Suppressor macrophage (primary cell): ENCODE data around the gene AP4B1.
"Not testable (repeated sequence)": the region's sequence is repeated elsewhere in the genome, so short reads cannot be mapped to it uniquely, and the experiment has no call there.

ENCODE experiments used
- DNase-seq, 4 experiments: peaks; one replicate each; pipeline ENCODE4 v3.0.0-alpha.2; 2020 to 2022
- total RNA-seq, 17 experiments: gene quantifications; one replicate each; lab custom pipeline; 2026; ENCODE audit warnings: mixed read lengths in 6 of 17, inconsistent platforms in 3 of 17; lab: John Stamatoyannopoulos, UW

The AP4B1 gene
- 3.9 to 32.8 (median 20.5) reads per million in 17 experiments for total RNA-seq

DNA sequence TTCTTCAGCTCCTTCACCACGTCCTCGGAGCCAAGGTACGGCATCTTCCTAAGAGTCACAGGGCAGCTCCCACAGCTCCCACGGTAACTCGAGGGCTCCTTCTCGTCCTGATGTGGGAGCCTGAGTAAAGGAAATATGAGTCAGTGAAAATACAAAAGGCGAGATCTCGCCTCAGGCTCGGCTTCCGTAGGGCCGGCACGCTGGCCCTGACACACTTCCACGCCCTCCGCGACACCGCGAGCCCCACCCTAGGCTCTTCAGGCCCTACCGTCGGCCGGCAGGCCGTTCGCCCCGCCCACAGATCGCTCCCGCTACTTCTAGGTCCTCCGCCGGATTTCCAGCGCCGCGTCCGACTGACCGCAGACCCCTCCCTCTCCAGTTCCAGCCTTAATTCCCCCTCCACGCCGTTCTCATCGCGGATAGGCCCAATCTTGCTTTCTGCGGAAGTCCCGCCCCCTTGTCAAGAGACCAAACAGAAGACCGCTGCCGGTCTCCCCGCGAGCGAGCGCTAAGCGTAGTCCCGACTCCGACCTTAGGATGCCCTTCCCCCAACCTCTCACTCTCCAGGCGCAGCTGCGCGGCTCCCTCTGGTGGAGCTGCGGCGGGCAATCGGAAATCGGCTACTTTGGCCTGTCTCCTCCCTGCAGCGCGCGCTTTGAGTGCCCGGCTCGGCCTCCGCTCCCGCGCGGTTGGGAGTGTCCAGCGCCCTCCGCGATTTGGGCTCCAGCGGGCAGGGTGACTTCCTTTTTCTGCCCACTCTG is at the start of gene AP4B1, which contains the start of gene DCLRE1B:
TSS of gene AP4B1 (minus strand) at position 126 of the 761 bp plus-strand sequence. CDS start at position 44, 82 bp downstream.
TSS of gene DCLRE1B (plus strand) at position 653 of the 761 bp plus-strand sequence. CDS start 261 bp downstream, outside the sequence.
- peak; percentile 99 to 100 (median 100) for DNase-seq

DNA sequence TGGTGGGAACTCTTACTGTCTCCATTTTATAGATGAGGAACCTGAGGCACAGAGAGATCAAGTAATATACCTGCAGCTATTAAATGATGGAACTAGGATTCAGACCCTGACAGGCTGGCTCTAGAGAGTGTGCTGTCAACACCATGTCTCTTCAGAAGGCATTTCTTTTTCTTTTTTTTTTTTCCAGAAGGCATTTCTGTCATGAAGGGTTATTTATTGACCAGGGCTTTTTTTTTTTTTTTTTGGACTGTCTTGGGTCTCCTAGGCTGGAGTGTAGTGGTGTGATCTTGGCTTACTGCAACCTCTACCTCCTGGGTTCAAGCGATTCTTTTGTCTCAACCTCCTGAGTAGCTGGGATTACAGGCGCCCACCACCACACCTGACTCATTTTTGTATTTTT is 47.1 kb upstream of the AP4B1 start:
- DNase-seq, result no peak

DNA sequence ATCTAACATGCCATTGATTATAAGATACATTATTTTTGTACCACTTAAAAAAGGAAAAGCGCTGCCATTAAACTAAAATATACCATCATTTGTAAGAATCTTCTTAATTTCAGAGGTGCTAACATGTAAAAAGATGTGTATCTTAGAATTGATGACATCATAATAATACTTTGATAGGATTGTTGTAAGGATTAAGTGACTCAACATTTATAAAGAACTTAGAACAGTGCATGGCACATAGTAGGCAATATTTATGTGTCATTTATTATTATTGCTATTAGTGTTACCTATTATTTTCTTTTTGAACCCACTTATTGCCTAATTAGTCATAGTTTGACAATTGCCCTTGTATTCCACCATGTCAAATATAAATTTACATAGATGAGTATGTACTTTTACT is 46.3 kb upstream of the AP4B1 start:
- DNase-seq, result no peak

DNA sequence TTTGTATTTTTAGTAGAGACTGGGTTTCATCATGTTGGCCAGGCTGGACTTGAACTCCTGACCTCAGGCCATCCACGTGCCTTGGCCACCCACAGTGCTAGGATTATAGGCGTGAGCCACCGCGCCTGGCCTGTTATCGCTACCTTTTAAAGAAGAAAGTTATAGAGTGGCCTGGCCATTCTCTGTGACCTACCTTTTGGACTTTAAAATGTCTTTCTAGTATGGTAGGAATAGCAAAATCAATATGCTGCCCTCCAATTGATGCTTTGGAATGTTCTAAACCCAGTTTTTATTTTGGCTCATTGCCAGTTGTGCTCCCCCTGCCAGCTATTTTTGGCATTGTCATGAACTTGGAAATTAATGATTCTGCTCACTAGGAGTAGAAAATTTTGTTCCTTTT is 44.4 kb upstream of the AP4B1 start:
- peak in 1 of 4 experiments; percentile 14 for DNase-seq

DNA sequence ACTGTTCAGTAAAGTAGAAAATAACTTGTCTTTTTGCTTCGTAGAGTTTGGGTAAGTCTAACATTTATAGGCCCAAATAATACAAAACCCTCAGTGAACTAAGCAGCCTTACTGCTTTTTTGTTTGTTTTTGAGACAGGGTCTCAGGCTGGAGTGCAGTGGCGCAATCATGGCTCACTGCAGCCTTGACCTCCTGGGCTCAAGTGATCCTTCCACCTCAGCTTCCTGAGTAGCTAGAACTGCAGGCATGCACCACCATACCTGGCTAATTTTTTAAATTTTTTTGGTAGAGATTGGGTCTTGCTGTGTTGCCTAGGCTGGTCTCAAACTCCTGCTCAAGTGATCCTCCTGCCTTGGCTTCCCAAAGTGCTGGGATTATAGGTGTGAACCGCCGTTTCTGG is 43.6 kb upstream of the AP4B1 start:
- DNase-seq, result not testable (repeated sequence)

DNA sequence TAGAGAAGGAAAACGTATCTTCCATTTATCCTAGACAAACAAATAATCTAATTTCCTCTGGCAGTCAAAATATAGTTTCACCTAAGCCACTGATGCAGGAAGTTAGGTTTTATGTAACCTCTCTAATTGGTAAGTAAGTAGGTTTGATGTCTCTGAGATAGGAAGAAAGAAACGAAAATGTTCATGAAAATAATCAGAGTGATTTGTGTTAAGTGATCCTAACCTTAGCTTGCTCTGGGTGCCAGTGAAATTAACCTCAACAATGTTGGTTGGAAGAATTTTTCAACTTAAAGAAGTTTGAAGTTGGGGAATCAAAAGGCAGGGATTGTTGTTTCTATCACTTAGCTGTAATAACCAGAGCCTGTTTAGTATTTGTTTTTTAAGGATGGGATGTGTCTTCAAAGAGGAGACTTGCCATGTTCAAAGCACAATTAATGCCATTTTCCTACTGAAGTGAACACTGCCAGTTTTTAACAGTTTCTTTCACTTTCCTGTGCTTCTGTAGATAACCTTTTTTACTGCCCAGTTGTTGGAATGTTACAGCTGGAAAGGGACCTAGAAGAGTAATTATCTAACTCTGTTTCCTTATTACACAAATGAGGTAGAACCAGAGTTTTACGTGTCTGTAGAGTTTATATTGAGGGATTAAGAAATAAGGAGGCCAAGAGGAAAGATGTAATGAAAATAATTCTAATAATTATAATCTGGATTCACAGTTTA is 42.9 kb upstream of the AP4B1 start:
- DNase-seq, result no peak

DNA sequence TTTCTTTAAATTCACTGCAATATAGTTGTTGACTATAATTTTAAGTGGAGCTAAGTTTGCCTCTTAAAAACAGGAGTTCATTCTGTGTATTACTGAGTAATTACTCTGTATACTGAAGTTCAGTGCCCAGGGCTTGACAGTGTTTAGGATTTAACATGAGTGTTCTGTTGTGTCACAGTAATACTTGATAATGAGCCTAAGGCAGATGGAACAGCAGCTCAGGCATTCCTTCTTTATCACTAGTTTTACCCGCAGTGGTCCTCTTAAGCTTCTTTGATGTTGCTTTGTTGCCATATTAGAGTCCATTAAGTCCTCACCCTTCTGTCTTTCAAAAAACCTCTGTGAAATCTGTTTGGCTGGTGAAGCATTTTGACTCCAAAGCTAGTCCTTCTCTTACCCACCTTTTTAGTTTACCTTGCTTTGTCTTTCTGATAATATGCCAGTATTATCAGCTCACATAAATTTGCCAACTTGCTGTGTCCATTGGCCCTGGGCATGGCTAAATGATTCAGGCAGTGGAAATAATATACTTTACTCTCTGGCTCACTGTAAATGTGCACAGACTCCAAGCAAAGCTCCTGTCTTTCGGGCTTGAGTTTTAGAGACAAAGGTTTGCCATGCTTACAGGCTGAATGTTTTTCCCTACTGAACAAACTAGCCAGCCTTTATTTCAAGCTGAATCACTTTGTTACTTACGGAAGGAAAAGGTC is 42.2 kb upstream of the AP4B1 start:
- no peak for DNase-seq

DNA sequence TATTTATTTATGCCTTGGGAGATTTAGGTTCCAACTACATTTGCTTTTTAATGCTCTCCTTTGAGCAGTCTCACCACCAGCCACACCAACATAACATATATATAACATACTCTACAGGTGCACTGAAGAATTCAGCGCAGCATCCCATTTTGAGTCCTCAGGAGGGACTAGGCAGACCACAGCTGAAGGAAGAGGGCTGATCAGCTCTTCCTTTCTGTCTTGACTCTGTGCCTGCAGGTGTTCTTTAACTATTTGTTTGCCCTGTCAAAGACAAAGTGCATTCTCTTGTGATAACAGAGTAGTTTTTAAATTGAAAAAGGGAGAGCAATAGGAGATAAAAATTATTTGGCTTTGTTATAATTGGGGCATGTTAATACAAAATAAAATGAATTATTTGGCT is 41.5 kb upstream of the AP4B1 start:
- no peak for DNase-seq

DNA sequence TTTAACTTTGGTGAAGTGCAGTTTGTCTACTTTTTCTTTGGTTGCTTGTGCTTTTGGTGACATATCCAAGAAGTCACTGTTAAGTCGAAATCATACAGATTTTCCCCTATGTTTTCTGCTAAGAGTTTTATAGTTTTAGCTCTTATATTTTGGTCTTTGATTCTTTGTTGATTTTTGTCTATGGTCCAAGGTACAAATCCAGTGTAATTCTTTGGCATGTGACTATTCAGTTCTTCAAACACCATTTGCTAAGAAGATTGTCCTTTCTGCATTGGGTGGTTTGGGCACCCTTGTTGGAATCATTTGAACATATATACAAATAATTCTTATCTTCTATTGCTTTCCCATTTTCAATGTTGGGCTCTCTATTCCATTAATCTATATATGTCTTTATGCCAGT is 40.7 kb upstream of the AP4B1 start:
- no peak for DNase-seq

DNA sequence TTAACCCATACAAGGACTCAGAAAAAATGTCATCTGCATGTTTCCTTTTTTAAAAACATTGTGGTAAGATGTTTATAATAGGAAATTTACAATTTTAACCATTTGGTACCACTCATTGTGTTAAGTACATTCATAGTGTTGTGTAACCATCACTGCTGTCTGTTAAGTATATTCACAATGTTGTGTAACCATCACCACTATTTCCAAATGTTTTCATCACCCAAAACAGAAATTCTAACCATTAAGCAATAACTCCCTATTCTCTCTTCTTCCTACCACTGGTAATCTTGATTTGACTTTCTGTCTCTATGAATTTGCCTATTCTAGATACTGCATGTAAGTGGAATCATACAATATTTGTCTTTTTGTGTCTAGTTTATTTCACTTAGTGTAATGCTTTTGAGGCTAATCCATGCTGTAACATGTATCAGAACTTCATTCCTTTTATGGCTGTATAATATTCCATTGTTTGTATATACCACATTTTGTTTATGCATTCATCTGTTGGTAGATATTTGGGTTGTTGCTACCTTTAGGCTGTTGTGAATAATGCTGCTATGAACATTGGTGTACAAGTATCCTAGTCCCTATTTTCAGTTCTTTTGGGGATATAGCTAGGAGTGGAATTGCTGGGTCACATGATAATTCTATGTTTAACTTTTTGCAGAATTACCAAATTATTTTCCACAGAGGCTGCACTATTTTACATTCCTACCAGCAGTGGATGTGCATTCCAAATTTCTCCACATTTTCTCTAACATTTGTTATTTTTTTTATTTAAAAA is 38.6 kb upstream of the AP4B1 start:
- DNase-seq, result peak in 3 of 4 experiments; percentile 25 to 84 (median 83)

DNA sequence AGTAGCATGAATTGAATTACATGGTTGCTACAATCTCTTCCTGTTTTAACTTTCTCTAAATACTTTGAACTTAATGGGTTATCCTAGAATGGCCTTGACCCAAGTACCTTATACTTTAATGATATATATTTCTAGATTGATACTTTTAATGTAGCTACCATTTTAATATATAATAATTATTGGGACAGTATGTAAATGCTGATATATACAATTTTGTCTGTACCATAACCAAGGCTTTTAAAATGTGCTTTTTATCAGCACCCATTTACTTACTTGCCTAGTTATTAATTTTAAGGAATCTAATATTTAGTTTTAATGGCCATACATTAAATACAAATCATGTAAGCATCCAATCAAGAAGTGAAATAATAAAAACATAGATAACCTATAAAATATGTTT is 37.9 kb upstream of the AP4B1 start:
- DNase-seq, result no peak

DNA sequence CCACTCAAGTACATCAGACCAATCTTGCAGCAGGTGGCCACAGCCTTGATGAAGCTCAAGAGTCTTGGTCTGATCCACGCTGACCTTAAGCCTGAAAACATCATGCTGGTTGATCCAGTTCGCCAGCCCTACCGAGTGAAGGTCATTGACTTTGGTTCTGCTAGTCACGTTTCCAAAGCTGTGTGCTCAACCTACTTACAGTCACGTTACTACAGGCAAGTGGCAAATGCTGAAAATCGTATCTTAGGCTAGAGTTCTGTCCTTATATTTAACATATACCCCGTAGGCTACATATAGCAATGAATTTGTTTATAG is 36.6 kb upstream of the AP4B1 start:
- DNase-seq, result no peak

DNA sequence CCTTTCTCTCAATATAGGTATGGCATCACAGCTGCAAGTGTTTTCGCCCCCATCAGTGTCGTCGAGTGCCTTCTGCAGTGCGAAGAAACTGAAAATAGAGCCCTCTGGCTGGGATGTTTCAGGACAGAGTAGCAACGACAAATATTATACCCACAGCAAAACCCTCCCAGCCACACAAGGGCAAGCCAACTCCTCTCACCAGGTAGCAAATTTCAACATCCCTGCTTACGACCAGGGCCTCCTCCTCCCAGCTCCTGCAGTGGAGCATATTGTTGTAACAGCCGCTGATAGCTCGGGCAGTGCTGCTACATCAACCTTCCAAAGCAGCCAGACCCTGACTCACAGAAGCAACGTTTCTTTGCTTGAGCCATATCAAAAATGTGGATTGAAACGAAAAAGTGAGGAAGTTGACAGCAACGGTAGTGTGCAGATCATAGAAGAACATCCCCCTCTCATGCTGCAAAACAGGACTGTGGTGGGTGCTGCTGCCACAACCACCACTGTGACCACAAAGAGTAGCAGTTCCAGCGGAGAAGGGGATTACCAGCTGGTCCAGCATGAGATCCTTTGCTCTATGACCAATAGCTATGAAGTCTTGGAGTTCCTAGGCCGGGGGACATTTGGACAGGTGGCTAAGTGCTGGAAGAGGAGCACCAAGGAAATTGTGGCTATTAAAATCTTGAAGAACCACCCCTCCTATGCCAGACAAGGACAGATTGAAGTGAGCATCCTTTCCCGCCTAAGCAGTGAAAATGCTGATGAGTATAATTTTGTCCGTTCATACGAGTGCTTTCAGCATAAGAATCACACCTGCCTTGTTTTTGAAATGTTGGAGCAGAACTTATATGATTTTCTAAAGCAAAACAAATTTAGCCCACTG is 36.0 kb upstream of the AP4B1 start:
- DNase-seq, result peak in 3 of 4 experiments; percentile 17 to 50 (median 33)

DNA sequence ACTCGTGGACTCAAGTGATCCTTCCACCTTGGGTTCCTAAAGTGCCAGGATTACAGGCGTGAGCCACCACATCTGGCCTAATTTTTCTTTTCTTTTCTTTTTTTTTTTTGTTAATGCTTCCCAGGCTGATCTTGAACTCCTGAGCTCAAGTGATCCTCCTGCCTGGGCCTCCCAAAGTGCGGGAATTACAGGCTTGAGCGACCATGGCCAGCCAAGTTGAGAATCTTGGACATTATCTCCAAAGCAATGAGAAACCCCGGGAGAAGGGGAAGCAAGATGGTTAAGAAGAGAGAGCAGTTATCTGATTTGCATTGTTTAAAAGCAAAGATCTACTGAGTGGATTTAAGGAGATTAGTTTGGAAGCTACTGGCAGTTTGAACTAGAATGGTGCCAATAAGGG is 33.6 kb upstream of the AP4B1 start:
- DNase-seq, result no peak

DNA sequence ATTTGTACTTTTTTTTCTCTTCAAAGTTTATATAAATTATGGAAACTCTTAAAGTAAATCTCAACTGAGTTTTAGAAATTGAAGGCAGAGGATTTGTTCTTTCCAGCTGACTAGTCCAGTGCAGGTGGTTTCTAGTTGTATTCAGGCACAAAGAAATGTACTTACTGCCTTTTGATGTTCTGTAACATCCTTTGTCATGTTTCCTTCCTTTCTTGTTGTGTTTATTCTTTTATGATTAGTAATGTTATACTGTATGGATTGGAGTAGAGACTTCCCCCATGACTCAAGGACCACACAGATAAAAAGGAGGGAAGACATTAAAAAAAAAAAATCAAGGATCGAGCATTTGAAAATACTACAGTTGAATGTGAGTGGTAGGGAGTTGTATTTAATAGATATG is 32.5 kb upstream of the AP4B1 start:
- no peak for DNase-seq

DNA sequence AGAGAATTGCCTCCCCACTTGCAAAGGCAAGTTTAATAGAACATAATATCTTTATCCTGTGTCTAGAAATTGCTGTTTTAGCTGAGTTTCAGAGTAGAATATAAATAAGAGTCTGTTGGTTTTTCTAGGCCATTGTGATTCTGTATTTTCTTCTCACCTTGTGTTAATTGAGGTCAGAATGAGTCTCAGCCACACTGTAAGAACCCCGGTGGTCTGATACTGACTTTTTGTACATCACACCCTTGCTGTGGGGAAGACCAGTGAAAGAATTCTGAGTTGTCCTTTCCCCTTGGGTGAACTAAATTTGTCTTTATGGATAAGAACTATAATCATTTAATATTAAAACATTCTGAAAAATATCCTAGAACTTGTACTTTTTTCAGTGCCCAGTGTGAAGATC is 31.4 kb upstream of the AP4B1 start:
- DNase-seq, result no peak

DNA sequence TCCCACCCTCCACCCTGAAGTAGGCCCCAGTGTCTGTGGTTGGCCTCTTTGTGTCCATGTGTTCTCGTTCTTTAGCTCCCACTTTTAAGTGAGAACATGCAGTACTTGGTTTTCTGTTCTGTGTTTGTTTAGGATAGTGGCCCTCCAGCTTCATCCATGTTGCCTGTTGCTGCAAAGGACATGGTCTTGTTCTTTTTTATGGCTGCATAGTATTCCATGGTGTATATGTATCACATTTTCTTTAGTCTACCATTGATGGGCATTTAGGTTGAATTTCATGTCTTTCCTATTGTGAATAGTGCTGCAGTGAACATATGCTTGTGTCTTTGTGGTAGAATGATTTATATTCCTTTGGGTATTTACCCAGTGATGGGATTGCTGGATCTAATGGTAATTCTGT is 30.6 kb upstream of the AP4B1 start:
- no peak for DNase-seq

DNA sequence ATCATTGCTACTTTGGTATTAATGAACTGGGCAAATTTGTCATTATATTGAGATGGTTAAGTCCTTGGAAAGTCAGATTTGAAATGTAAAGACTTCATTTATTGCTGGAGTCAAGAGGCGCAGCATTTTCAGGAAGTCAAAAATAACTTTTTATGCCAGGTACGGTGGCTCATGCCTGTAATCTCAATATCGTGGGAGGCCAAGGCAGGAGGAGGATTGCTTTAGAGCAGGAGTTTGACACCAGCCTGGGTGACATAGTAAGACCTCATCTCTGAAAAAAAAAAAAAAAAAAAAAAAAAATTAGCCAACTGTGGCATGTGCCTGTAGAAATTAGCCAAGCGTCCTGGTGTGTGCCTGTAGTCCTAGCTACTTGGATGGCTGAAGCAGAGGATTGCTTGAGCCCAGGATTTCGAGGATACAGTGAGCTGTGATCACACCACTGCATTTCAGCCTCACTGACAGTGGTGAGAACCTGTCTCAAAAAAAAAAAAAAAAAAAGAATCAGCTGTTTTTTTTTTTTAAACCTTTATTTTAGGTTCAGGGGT is 30.0 kb upstream of the AP4B1 start:
- DNase-seq, result peak in 2 of 4 experiments; percentile 8 to 30

DNA sequence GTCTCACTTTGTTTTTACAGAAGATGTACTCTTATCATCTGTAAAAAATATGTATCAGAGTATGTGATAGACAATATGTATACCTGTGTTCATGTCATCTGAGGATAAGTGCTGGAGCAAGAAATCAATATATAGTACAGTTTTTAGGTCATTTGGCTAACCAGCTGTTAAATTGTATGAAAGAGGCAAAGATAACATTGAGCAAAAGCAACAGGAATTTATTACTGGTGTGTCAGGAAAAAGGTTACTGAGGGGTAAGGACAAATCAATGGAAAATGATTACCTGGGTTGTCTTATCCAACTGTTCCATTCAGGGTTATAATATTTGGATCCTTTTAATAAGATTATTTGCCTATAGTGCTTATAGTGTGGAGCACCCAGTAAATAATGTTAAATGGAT is 29.4 kb upstream of the AP4B1 start:
- DNase-seq, result no peak

DNA sequence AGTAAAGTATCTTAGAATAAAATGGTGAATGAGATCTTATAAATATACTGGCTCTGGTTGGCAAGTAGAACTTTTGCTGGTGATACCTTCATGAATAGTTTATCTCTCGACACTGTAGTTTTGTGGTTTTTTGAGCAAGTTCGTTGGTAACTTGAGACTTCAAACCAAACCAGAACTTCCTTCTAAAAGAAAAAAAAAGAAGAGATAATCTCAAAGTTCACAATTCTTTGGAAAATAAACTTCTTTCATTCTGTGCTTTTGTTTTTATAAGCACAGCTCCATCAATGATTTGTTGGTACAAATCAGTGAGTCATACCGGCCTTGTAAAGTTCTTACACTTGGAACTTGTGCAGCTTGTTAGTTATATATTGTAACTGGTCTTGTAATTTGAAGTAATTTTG is 26.9 kb upstream of the AP4B1 start:
- DNase-seq, result peak in 2 of 4 experiments; percentile 10 to 16

DNA sequence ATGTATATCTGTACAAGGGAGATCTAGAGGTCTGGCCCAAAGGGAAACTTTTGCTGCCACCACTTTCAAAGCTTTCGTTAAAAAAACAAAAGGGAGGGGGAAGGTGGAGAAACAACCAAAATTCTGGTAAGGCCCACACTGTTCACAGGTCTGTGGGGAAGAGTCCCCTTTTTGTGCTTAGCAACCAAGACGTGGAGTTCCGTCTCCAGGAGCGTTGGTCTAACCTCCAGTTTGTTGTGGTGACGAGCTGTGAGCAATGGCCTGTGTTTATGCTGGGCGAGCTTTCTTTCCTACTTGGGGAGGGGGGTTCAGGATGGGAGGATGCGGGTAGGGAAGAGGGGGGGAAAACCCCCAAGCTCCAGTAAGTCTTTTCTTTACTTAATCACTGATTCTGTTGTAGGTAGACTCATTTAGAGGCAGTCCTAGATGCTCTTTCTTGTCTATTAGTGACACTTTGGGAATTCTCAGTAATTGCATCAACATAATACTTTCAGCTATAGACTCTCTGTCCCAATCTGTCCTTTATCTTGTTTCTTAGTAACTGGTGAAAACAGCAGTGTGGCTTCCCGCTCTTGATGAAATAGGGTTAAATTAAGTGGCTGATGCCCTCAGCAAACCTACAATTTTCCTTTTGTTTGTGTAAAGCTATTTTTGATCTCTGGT is 26.0 kb upstream of the AP4B1 start:
- peak; percentile 48 to 70 (median 58) for DNase-seq
